IMR-90 (cell line): ENCODE measurements around the gene UNC5A.

Experiments
- CTCF ChIP-seq: conservative IDR thresholded peaks from 2 replicates; pipeline ENCODE4 v1.5.1; 2012; ENCODE audit warnings: mild to moderate bottlenecking, low read depth, low read length, improper control_type of control experiment
- POLR2A ChIP-seq: IDR thresholded peaks from 2 replicates; pipeline ENCODE4 v1.6.1; 2012; ENCODE audit warnings: mild to moderate bottlenecking, low read depth, low read length
- RAD21 ChIP-seq: IDR thresholded peaks from 2 replicates; pipeline ENCODE4 v1.6.1; 2012; ENCODE audit warnings: low read length, improper control_type of control experiment
- RFX5 ChIP-seq: IDR thresholded peaks from 2 replicates; pipeline ENCODE4 v1.8.0; 2012; ENCODE audit warnings: low read depth, mild to moderate bottlenecking, low read length, moderate library complexity
- USF2 ChIP-seq: fragments of 150-350 bp; IDR thresholded peaks from 2 replicates; pipeline ENCODE4 v1.6.1; 2017; ENCODE audit warnings: mild to moderate bottlenecking, antibody characterized with exemption, low read length, low read depth

GRCh38 chr5:176836811-176837706 is 26.7 kb downstream of the UNC5A start:
- TF ChIP-seq USF2 (no peak), CTCF (no peak), RFX5 (no peak), RAD21 (no peak), POLR2A (no peak)
